Measurements from ENCODE around the gene VIPR2. TPM values are rescaled to one million over a fixed set of nuclear protein-coding genes. Genes with fewer than 3 reads are reported as not detected.

Gene VIPR2
- total and polyA plus RNA-seq, 8 donors: 3.7 to 13.7 (median 10.6) TPM

GRCh38 chr7:159026271-159027055, 118.2 kb downstream of the VIPR2 start:
- 68 to 71% methylated on average over 33 of the region's 33 CpGs for WGBS, 2 donors
- intact Hi-C loops (cut with DNase I): no loop called here
- Histone ChIP-seq H3K9me3 (no peaks in the 10 kb centered on the region), H3K36me3 (no peaks in the 10 kb centered on the region), H3K4me3 (no peak overlapping the region), H3K4me1 (peaks cover 0 to 9% (median 0%) of the 10 kb centered on the region in 3 donors), H3K27me3 (no peaks in the 10 kb centered on the region), H3K27ac (no peak overlapping the region)
- peak in 2 of 6 donors; percentile 53 to 56 for DNase-seq
- no peak for FAIRE-seq
- TF ChIP-seq CTCF (IDR thresholded peaks at IDR 0.05): no peak
- ATAC-seq: no peak

GRCh38 chr7:159025161-159025779, 119.4 kb downstream of the VIPR2 start:
- FAIRE-seq (no peak), DNase-seq (peak in 2 of 6 donors; percentile 41 to 46), ATAC-seq (no peak)
- Histone ChIP-seq H3K4me1 (peaks cover 0 to 9% (median 0%) of the 10 kb centered on the region in 3 donors), H3K9me3 (no peaks in the 10 kb centered on the region), H3K36me3 (no peaks in the 10 kb centered on the region), H3K27me3 (no peaks in the 10 kb centered on the region), H3K27ac (no peak overlapping the region), H3K4me3 (no peak overlapping the region)
- no peak for TF ChIP-seq CTCF (IDR thresholded peaks at IDR 0.05)
- WGBS, 2 donors: 72 to 80% methylated on average over 20 of the region's 20 CpGs
- intact Hi-C loops (cut with DNase I): no loop called here

- Histone ChIP-seq H3K36me3 (no peaks in the 10 kb centered on the region), H3K4me3 (no peak overlapping the region), H3K27ac (no peak overlapping the region), H3K4me1 (peaks cover 0 to 9% (median 0%) of the 10 kb centered on the region in 3 donors), H3K27me3 (no peaks in the 10 kb centered on the region), H3K9me3 (no peaks in the 10 kb centered on the region)
- TF ChIP-seq CTCF (IDR thresholded peaks at IDR 0.05): no peak
- peak in 1 of 6 donors; percentile 51 for DNase-seq
- no peak for ATAC-seq
- intact Hi-C loops (cut with DNase I): no loop called here
- FAIRE-seq: no peak
- WGBS, 2 donors: 90 to 91% methylated on average over 44 to 48 of the region's 48 CpGs
Measured at GRCh38 chr7:159024280-159024951, 120.3 kb downstream of the VIPR2 start.

- WGBS, 2 donors: 83 to 95% methylated on average over 12 of the region's 12 CpGs
- FAIRE-seq (no peak), ATAC-seq (no peak), DNase-seq (peak in 2 of 6 donors; percentile 8 to 50)
- no peak for TF ChIP-seq CTCF (IDR thresholded peaks at IDR 0.05)
- Histone ChIP-seq H3K9me3 (no peaks in the 10 kb centered on the region), H3K4me1 (peaks cover 0 to 9% (median 0%) of the 10 kb centered on the region in 3 donors), H3K4me3 (no peak overlapping the region), H3K27ac (no peak overlapping the region), H3K36me3 (no peaks in the 10 kb centered on the region), H3K27me3 (no peaks in the 10 kb centered on the region)
- intact Hi-C loops (cut with DNase I): no loop called here
Measured at GRCh38 chr7:159023746-159024145, 120.9 kb downstream of the VIPR2 start.
